Medulla oblongata (tissue), 1 donor: ENCODE results near the gene NF1.
A peak's percentile ranks its signal among the peaks of the same experiment; 100 is the strongest.
"Not testable (repeated sequence)": the region's sequence is repeated elsewhere in the genome, so short reads cannot be mapped to it uniquely, and the experiment has no call there.

Experiments used
- DNase-seq: peaks from one replicate; pipeline ENCODE4 v3.0.0-alpha.2; 2015; ENCODE audit errors: extremely low spot score

The NF1 gene

DNA sequence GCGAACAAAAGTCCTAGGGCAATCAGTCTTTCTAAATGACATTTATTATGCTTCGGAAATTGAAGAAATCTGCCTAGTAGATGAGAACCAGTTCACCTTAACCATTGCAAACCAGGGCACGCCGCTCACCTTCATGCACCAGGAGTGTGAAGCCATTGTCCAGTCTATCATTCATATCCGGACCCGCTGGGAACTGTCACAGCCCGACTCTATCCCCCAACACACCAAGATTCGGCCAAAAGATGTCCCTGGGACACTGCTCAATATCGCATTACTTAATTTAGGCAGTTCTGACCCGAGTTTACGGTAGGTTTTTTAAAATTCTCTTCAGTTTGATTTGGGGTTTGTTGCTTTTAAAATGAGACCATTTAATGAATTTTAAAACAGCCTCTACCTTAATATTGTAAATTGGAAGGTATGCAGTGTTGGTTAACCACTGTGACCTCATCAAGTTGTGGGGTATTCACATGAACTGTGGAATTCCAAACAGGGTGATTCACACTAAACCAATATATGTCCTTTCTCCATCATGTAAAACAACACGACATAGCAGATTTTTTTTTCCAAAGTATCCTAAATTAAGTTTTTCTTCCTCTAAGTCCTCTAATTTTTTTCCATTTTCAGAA, 232.9 kb downstream of the NF1 start:
- DNase-seq = no peak

DNA sequence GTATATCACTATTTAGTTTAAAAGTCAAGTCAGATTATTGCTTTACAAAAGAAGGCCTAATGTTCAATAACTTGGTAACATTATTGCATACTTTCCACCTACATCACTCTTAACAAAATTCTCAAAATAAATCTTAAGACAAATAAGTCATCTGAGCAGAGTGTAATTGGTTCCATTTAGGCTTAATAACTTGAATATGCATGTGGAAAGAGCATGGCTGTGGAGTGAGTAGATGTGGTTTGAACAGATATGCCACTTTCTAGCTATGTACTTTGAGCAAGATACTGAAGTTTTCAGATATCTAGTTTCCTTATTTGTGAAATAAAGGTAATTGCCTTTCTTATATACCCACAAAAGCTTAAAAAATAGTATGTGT, 233.4 kb downstream of the NF1 start:
- no peak for DNase-seq

- DNase-seq = no peak
Observed at GRCh38 chr17:31329221-31329620, 234.4 kb downstream of the NF1 start.

GRCh38 chr17:31339906-31340661, 245.3 kb downstream of the NF1 start:
- DNase-seq = peak; percentile 26

DNA sequence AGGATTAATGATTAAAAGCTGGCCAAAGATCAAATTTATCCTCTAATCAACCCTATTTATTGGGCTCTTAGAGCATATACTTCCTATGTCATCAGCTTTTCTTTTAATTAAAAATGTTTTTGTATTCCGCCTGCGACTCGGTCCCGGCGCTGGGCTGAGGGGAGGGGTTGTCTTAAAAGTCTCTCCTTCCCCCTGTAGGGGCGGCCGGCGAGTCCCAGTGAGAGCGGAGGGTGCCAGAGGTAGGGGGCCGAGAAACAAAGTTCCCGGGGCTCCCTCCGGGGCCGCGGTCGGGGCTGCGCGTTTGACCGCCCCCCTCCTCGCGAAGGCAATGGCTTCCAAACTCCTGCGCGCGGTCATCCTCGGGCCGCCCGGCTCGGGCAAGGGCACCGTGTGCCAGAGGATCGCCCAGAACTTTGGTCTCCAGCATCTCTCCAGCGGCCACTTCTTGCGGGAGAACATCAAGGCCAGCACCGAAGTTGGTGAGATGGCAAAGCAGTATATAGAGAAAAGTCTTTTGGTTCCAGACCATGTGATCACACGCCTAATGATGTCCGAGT, 250.5 kb downstream of the NF1 start:
- not testable (repeated sequence) for DNase-seq

DNA sequence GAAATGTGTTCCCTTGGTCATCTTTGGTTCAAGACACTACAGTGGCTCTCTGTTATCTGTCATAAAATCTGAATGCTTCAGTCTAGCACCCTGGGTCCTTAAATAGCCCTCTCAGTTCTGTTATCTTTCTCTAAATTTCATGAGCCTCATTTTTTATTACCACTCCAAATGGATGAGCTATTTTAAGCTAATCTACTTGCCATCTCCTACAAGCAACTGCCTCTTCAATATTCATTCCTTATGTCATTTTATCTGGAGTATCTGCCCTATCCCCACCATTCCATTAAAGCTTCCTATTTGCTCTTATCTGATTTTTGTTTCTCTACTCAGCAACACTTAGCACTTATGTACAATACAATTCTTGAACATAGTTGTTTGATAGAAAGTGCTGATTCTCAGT, 254.7 kb downstream of the NF1 start:
- DNase-seq = no peak

DNA sequence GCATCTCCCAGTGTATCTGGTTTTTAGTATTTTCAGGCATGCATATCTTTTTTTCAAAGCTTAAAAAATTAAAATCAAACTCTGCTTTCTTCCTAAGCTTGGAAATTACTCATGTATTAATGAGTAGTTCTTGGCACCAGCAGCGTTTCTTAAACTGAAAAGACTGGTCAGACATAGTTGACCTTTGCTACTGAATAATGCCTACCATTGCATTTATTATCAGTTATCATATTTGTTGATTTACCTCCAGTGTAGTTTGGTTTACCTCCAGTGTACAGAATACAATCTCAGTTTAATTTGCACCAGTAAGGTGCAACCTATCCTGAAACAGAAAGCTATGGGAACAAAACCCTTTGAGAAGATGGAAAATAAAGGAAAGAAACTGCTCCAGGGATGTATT, 261.2 kb downstream of the NF1 start:
- DNase-seq = no peak

DNA sequence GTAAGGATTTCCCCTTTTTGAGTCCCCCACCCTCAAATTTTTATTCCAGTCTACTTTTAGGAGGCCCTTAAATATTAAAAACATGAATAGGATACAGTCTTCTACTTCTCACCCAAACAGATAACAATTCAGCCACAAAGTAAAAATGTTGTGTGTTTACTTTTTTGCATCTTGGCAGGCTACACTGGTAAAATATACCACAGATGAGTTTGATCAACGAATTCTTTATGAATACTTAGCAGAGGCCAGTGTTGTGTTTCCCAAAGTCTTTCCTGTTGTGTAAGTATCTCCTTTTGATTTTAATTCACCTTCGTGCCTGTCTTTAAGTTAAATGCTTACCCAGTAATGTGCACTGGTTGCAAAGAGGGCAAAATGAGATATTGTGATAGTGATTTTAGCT, 262.3 kb downstream of the NF1 start:
- DNase-seq = no peak

DNA sequence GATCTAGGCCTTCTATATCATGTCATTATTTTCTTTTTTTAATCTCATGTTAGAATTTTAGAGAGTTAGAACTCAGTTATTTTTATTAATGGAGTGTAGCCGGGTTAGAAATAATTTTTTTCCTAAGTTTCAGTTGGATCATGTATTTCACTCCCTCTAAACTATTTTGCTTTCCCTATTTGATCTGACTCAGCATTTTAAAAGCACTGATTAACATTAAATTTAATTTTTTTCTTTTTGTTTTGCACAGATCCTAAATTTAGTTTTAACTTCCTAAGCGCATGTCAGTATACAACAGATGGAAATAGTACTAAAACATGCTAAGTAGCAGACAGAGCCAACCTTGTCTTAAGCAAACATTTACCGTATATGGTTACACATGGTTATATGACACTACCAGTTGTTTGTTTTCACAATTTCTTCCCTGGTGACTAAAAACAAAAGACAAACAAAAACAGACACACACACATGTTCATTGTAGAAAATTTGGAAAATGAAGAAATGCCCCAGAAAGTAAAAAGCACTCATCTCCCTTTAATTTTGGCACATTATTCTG, 263.1 kb downstream of the NF1 start:
- DNase-seq = no peak

DNA sequence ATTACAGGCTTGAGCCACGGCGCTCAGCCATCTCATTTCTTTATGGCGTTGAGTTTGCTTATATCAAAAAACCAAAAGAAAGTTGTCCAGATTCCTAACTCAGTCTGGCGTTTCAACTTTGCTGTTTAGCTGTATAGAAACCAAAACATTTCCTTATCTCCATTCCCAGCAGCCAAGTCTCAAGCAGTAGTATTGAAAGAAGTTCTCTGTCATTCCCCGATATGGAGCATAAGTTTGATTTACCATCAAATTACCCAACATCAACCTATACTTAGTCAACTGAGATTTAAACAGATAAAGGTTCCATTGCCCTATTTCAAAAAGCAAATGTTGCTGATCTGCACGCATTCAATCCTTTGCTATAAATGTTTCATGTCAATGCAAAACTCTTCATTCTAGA, 269.2 kb downstream of the NF1 start:
- no peak for DNase-seq

- DNase-seq = no peak
Observed at GRCh38 chr17:31366088-31366487, 271.3 kb downstream of the NF1 start.

GRCh38 chr17:31369266-31369665, 274.5 kb downstream of the NF1 start:
- DNase-seq = no peak

GRCh38 chr17:31371511-31372097, 276.8 kb downstream of the NF1 start:
- no peak for DNase-seq

GRCh38 chr17:31373150-31374093, 278.6 kb downstream of the NF1 start:
- DNase-seq = peak; percentile 90

GRCh38 chr17:31374094-31374447, 279.3 kb downstream of the NF1 start:
- no peak for DNase-seq

DNA sequence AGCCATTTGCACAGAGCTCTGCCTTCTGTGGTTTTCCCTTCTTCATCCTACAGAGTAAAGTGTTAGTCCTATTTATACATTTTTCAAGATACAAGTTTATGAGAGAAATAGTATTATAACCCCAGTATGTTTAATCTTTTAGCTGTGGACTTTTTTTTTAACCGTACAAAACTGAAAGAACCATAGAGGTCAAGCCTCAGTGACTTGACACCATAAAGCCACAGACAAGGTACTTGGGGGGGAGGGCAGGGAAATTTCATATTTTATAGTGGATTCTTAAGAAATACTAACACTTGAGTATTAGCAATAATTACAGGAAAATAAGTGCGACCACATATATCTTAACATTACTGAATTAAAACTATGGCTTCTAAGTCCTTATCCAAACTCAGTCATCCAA, 279.7 kb downstream of the NF1 start:
- DNase-seq = no peak

GRCh38 chr17:31378638-31379037, 283.9 kb downstream of the NF1 start:
- no peak for DNase-seq

DNA sequence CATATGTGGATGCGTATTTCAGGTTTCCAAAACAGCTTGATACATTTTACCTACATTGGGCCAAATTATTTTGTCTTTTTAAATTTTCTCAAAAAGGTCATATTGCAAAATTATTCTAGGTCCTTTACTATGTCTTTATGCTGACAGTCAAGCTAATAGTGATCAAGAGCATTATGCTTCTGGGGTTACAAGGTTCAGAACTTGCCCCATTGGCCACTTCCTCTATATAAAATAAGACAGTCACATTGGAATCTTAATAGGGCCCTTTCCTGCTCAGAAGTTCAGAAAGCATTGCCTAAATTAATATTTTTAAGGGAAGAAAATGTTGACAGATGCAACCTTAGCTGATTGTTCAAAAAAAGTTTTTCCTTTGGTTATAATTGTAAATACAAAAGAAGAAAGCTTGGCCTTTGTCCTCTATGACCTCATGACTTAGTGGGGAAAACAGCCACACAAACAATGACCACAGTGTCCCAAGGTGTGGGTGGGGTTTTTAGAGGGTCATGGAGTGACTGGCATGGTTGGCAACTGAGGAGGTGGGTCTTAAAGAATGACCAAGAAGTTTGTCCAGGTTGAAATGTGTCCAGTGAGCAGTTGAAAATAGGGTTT, 284.9 kb downstream of the NF1 start:
- DNase-seq = peak; percentile 36

DNA sequence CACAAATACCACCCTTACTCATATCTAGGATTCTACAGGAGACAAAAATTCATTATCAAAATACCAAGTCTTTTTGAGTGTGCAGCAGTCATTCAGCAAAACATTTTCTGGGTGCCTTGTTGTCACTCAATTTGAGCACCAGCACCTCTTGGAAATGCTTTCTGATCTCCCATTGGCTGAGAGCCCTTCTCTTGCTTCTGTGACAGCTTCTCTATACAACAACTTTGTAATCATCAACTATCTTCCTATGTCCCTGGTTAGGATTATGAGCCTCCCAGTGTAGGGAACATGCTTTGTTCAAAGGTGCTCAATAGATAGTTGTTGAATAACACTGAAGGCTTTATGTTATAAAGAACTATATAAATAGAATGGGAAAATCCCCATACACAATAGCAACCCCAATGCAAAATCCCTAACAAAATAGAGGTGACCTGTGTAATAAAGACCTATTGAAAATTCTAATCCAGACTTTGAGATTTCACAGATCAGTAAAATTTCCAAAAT, 286.4 kb downstream of the NF1 start:
- no peak for DNase-seq

DNA sequence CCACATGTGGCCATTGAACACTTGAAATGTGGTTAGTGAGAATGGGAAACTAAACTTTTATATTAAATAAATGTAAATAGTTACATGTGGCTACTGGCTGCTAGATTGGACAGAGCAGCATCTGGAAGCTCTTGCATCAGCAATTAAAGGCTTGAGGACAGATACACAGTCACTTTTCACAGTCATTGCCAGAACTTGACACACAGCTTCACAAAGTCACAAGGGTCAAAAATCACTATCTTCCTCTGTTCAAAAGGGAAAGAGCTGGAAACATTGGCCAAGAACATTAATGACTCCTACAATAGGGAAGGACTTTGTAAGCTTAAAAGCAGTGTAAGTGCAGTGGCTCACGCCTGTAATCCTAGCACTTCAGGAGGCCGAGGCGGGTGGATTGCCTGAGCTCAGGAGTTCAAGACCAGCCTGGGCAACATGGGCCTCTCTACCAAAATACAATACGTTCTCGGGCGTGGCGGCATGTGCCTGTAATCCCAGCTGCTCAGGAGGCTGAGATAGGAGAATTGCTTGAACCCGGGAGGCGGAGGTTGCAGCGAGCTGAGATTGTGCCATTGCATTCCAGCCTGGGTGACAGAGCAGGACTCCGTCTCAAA, 288.0 kb downstream of the NF1 start:
- not testable (repeated sequence) for DNase-seq

- not testable (repeated sequence) for DNase-seq
Observed at GRCh38 chr17:31383488-31383887, 288.7 kb downstream of the NF1 start.
